DND-41 (cell line): Measurements from ENCODE around the gene SNX9.

Source experiments
- CTCF ChIP-seq: IDR thresholded peaks from 2 replicates; pipeline ENCODE4 v1.5.1; 2012; ENCODE audit warnings: borderline replicate concordance, low read length, moderate library complexity, mild to moderate bottlenecking; ENCODE audit not compliant: poor library complexity, severe bottlenecking; ENCODE audit errors: extremely low read depth
- EZH2 ChIP-seq: IDR thresholded peaks from 3 replicates; pipeline ENCODE4 v1.6.1; 2012; ENCODE audit warnings: borderline replicate concordance, low read depth, mild to moderate bottlenecking, moderate library complexity, low read length, inconsistent platforms; ENCODE audit not compliant: severe bottlenecking

- TF ChIP-seq CTCF (no peak), EZH2 (no peak)
Measured at GRCh38 chr6:157895585-157895984, 72.5 kb downstream of the SNX9 start.
